Measurements from ENCODE around the gene RIIAD1.

DNA sequence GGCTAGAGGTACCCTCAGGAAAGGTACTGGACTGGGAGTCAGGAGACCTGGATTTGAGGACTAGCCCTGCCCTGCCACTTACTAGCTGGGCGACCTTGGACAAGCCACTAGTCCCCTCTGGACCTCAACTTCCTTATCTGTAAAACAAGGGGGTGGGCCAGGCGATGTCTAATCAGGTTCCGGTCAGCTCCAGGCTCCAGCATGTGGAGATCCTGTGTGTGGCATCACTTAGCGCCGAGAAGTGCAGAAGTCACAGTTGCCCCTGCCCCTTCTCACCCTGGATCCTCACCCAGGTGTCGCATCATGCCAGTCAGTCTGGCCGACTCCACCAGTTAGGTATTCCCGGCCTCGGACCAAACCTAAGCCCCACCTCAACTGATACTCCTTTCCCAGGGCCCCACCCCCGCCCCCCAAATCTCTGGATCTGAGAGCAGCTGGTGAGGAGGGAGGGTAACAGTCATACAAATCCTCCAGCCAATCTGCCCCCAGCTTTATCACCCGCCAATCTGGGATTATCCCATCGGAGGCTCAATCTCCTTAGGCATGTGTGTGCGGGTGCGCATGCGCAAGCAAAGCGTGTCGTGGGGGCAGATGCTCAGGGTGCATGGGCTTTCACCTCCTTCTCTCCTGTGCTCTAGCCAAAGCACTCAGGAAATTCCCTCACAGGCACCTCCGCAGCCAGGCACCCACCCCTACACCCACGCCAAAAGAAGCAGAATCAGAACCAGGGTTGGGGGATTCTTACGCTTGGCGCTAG is 10.1 kb upstream of the RIIAD1 start:
- TF ChIP-seq CTCF (IDR thresholded peaks at IDR 0.05) (no peak), POLR2A (IDR thresholded peaks at IDR 0.05) (no peak)

All from stomach (tissue), 4 donors.